LHCN-M2 (cell line): ENCODE results near the gene ADGRD2. TPM values are rescaled to one million over a fixed set of nuclear protein-coding genes. Genes with fewer than 3 reads are reported as not detected.
A peak's percentile ranks its signal among the peaks of the same experiment; 100 is the strongest.

Source experiments
- DNase-seq: peaks from one replicate; pipeline ENCODE4 v3.0.0-alpha.2; 2012; ENCODE audit warnings: low read depth
- total RNA-seq: library from RNA; depleted of rRNA; stranded (reverse); fragments of >200 nt; gene quantifications from 2 replicates; pipeline ENCODE4 v1.2.3, GENCODE V29; 2014; rRNA removed

ADGRD2 gene
- total RNA-seq, 1 experiment from 2014 or later: not detected

- peak; percentile 15 for DNase-seq
These were observed 60.6 kb downstream of the ADGRD2 start for GRCh38 chr9:124510650-124511425.

- DNase-seq: no peak
These were observed 61.2 kb downstream of the ADGRD2 start for GRCh38 chr9:124511426-124511840.

GRCh38 chr9:124511891-124512805 lies 61.9 kb downstream of the ADGRD2 start:
- no peak for DNase-seq

- DNase-seq: no peak
These were observed 62.6 kb downstream of the ADGRD2 start for GRCh38 chr9:124512806-124513204.

GRCh38 chr9:124513376-124513994 lies 63.2 kb downstream of the ADGRD2 start:
- DNase-seq: no peak

- no peak for DNase-seq
These were observed 63.9 kb downstream of the ADGRD2 start for GRCh38 chr9:124514125-124514524.

- no peak for DNase-seq
These were observed 64.6 kb downstream of the ADGRD2 start for GRCh38 chr9:124514874-124515273.

- no peak for DNase-seq
These were observed 67.3 kb downstream of the ADGRD2 start for GRCh38 chr9:124517600-124517999.

- DNase-seq: no peak
These were observed 67.9 kb downstream of the ADGRD2 start for GRCh38 chr9:124518116-124518515.

- no peak for DNase-seq
These were observed 70.0 kb downstream of the ADGRD2 start for GRCh38 chr9:124520206-124520596.

GRCh38 chr9:124521142-124521541 lies 70.9 kb downstream of the ADGRD2 start:
- no peak for DNase-seq

GRCh38 chr9:124522121-124523098 lies 72.2 kb downstream of the ADGRD2 start:
- DNase-seq: no peak

GRCh38 chr9:124526174-124526573 lies 75.9 kb downstream of the ADGRD2 start:
- DNase-seq: no peak

GRCh38 chr9:124527781-124528180 lies 77.5 kb downstream of the ADGRD2 start:
- peak; percentile 32 for DNase-seq

Other genes with a start within 250 kb of the ADGRD2 start
- gene NEK6, start 192.5 kb upstream of the ADGRD2 start, total RNA-seq: 62.8 and 72.6 TPM in 2 replicates
- gene PSMB7, start 35.0 kb upstream of the ADGRD2 start, total RNA-seq: 240 and 317 TPM in 2 replicates
- not detected in 2 replicates for gene NR5A1, start 56.9 kb downstream of the ADGRD2 start, total RNA-seq